ELF-1 (cell line): Measurements from ENCODE around the gene TCF7L2.

Source experiments
- DNase-seq: peaks from one replicate; pipeline ENCODE4 v3.0.0-alpha.2; 2016; ENCODE audit warnings: low read depth, low spot score

Gene TCF7L2

DNA sequence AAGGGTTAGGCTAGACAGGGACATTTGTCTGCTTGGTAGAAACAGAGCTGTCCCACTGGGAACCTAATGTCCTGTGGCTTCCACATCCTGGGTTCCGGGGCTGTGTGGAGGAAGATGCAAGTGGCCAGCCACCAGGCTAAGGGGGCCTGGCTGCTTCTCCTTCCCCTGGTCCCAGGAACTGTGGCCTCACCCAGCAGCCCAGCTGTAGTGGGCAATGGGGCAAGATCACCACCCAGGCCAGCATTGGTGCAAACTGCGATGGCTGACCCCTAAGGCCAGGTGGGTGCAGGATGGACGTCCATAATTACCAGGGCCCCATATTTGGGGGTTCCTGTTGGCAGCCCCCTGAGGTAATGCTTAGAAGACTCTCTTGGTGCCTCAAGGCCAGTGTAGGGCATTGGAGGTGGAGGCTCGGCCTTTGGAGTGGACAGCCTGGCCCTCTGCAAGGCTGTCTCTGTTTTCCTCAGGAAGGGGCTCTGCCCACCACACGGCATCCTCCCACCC, 226.7 kb downstream of the TCF7L2 start:
- no peak for DNase-seq

GRCh38 chr10:113177156-113177935, 227.3 kb downstream of the TCF7L2 start:
- no peak for DNase-seq

DNA sequence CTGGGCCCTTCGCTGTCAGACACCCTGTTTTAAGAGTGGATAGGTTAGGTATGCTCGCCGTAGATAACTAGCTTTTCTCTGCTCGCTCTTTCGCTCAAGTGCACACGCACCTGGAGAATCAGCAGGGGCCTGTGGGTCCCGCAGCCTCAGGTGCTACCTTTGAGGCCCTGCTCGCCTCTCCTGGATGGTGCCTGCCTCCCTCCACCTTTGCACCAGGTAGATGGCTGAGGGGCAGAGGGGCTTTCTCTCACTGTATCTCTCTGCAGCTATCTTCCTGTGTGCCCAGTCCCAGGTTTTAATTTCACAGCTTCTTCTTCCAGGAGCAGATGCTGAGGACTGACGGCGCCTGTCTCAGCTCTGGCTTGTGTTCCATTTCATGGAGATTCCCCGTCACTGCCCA, 227.9 kb downstream of the TCF7L2 start:
- no peak for DNase-seq

DNA sequence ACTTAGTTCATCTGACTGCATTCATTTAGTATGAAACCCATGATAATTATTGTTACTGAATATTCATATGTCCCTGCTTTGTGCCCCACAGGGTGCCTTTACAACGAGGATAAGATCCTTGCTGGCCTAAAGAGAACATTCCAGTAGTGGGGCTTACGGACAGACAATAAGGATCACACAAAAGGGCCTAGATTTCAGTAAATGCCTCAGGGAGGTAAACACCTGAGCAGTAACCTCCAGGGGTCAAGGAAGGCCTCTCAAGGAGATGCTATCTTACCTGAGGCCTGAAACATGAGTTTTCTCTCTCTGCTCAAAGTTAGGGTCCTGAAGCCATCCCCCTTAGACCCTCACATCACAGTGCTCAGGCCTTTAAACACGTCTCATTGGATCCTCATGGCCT, 228.7 kb downstream of the TCF7L2 start:
- peak; percentile 57 for DNase-seq

GRCh38 chr10:113179265-113179664, 229.2 kb downstream of the TCF7L2 start:
- DNase-seq = no peak

- DNase-seq = no peak
Observed at GRCh38 chr10:113179966-113180365, 229.9 kb downstream of the TCF7L2 start.

DNA sequence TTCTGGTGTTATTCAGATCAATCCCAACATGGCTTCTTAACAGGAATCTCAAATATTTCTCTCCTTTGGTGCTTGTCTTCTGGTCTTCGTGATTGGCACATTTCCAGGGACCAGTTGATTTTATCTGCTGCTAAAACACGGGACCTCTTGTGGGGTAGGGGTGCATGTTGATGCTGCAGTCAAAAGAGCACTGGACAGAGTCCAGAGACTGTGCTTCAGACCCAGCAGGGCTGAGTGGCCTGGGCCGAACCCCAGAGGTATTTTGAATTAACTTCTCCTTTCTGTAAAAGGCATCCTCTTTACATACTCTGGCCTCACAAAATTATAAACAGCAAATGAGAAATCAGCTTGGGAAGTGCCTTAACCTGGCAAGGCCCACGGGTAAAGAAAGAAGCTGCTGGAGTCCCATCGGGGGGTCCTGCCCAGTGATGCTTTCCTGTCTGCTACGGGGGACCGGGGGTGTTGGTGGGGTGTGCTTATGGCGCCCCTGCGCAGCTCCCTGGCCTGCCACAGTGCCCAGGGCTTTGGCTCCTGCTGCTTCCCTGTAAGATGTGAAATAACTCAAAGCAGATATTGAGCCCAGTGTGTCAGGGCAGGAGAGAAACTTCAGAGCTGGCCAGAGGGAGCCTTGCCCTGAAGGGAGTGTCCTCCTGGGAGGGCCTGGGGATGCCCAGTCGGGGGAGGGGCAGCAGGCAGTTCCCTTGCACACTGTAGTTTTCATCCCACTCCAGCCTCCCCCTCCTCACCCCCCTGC, 230.5 kb downstream of the TCF7L2 start:
- DNase-seq = no peak

- DNase-seq = no peak
Observed at GRCh38 chr10:113182154-113182553, 232.1 kb downstream of the TCF7L2 start.

DNA sequence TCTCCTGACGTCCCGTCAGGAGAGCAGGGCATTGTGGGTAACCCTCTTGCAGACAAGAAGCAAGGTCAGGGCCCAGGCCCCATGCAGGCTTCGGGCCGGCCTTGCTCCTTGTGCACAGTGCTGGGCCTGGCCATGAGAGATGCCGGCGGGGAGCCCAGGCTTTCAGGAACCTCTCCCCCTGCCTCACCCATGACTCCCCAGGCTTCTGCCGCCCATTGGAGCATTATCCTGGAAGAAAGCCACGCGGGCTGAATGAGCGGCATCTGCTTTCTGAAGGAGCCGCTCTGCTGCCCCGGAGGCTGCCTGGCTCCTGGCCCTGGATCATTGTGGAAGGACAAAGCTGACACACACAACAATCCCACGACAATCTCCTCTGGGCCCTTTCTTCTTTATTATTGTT, 233.5 kb downstream of the TCF7L2 start:
- no peak for DNase-seq

DNA sequence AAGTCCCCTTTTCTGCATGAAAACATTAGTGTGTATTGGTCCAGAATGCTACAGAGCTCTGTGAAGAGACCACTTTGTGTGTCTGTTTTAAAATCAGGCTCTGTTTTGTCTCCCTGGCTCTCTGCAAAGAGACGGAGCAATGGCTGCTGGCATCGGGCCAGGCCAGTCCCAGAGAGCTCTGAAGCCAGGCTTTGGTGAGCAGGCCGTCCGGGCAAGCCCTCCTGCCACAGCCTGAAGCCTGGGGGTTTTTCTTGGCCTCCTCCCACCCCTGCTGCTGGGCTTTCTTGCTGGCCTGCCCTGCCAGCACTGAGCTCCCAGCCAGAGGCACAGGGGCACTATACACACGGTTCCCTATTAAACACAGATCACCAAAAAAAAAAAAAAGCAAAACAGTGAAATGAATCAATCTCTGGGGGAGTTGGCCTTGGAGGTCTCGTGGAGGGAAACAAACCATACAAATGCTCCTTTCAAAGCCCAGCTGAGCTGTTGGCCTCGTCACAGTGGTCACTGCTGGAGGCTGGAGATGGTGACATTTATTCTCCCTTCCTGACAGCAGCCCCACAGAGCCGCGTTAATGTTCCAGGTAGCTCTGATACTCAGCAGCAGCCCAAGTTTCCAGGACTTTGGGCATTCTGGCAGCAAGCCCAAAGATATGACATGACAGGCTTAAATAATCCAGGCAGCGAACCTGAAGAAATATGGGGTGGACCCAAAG, 237.2 kb downstream of the TCF7L2 start:
- DNase-seq = peak; percentile 14

DNA sequence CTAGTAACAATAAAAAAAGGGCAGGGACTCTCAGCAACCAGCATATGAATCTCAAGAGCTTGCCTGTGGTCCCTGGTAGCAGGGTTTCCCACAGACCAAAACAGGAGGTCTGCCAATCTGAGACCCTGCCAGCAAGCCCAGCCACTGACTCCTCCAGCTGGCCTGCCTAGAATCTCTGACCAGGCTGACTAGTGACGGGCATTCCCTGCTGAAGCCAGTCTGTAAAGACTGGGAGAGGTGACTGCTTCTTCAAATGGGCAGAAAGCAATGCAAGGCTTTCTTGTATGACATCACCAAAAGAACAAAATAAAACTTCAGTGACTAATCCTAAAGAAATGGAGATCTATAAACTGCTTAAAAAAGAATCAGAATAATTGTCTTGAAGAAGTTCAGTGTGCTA, 249.4 kb downstream of the TCF7L2 start:
- no peak for DNase-seq

DNA sequence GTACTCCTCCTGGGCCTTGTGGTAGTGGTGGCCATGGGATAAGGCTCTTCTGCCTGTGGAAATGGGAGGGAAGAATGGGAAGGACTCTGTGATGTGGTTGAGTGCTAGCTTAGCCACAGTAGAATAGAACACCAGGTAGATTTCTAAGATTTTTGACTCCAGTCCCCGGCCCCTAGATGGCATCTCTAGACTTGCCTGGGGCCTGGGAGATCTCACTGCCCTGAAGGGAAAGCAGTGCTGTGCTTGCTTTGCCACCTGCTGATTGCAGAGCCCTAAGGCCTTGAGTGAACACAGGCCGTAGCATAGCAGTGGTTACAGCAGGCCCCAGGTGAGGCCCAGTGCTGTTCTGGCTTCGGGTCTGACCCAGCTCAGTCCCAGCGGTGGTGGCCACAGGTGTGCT, 252.0 kb downstream of the TCF7L2 start:
- DNase-seq = peak; percentile 43

DNA sequence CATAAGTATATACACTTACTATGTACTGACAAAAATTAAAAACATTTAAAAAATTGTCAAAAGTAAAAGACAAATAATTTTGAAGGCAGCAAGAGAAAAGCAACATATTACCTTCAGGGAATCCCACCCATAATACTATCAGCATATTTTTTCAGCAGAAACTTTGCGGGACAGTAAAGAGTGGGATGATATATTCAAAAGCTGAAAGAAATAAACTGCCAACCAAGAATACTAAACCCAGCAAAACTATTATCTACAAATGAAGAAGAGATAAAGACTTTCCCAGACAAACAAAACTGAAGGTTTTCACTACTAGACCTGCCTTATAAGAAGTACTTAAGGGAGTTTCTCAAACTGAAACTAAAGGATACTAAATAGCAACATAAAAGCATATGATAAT, 257.9 kb downstream of the TCF7L2 start:
- no peak for DNase-seq

GRCh38 chr10:113213035-113213434, 263.0 kb downstream of the TCF7L2 start:
- DNase-seq = no peak

GRCh38 chr10:113214331-113214730, 264.3 kb downstream of the TCF7L2 start:
- DNase-seq = peak; percentile 17

- no peak for DNase-seq
Observed at GRCh38 chr10:113216102-113216501, 266.1 kb downstream of the TCF7L2 start.
